ENCODE data around the gene RAB10. TPM values are rescaled to one million over a fixed set of nuclear protein-coding genes. Genes with fewer than 3 reads are reported as not detected.
"Not testable (repeated sequence)": the region's sequence is repeated elsewhere in the genome, so short reads cannot be mapped to it uniquely, and the experiment has no call there.

RAB10 gene
- 128 and 152 TPM in 2 replicates for total RNA-seq (2014; rRNA removed; shearing (Covaris generic))

DNA sequence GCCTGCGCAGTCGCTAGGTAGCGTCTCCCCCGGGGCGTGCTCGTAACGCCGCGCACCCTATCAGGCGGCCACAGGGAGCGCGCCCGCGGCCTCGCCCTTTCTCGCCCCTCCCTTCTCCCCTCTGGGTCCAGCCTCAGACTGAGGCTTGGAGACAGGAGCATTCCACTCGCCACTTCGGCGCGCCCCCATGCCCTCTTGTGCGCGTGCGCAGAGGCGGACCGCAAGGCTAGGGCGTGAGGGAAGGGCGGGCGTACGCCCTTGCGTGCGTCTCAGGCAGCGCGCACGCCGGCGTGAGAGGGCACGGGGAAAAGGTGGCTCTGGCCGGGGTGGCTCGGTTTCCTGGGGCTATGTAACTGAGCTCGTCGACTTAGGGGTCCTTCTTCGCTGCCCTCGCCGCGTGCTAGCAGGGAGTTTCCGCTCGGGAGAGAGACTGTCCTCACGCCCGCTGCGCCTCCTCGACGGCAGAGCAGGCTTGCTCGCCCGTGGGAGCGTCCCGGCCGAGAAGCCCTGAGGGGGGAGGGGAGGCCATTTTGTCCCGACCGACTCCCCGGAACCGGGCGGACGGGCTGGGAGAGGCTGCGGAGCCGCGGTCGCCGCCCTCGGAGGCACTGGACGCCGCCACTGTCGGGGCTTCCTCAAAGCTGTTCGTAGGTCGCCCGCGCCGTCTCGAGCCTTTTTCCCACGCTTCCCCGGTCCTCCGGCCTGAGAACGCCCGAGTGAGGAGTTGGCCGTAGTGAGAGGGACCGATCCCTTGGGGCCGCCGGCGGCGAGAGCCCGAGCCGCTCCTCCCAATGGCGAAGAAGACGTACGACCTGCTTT lies at the start of gene RAB10:
RAB10 (plus strand) TSS at position 267 of the 819 bp plus-strand sequence; CDS start at position 792, 525 bp downstream.
- H3K36me3 ChIP-seq = peaks cover 15% of the 10 kb centered on the region
- H3K9me3 ChIP-seq (replicated peaks) = no peaks in the 10 kb centered on the region
- H3K4me1 ChIP-seq = peaks cover 4% of the 10 kb centered on the region; the same call in 1 of the 2 replicates
- H3K27ac ChIP-seq = peak within 1 kb of the TSS; percentile 61
- no peaks in the 10 kb centered on the region for H3K27me3 ChIP-seq
- DNase-seq = peak; percentile 100
- H3K4me3 ChIP-seq = peak within 1 kb of the TSS; percentile 78

DNA sequence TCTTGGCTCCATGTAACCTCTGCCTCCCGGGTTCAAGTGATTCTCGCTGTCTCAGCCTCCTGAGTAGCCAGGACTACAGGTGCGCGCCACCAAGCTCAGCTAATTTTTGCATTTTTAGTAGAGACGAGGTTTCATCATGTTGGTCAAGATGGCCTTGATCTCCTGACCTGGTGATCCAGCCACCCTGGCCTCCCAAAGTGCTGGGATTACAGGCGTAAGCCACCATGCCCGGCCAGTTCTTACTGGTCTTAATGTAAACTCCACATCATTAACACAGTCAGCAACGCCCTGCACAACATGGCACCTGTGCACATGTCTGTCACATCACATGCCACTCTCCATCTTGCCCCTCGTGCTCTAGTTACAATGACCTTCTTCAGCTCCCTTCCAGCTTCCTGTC lies 45.8 kb upstream of the RAB10 start:
- Histone ChIP-seq H3K27ac (no peak overlapping the region), H3K4me3 (no peak overlapping the region), H3K9me3 (replicated peaks) (no peaks in the 10 kb centered on the region), H3K36me3 (no peaks in the 10 kb centered on the region), H3K27me3 (no peaks in the 10 kb centered on the region), H3K4me1 (no peaks in the 10 kb centered on the region)
- no peak for DNase-seq

DNA sequence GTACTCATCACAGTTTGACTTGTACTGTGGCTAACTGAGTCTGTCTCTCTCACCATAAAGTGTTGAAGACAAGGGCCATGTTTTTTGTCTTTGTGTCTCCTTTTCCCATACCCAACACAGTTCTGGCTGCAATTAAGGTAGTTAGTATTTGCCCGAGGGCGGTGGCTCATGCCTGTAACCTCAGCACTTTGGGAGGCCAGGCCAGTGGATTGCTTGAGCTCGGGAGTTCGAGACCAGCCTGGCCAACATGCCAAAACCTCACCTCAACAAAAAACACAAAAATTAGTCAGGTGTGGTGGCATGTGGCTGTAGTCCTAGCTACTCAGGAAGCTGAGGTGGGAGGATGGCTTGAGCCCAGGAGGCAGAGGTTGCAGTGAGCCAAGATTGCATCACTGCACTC lies 44.7 kb upstream of the RAB10 start:
- no peaks in the 10 kb centered on the region for H3K9me3 ChIP-seq (replicated peaks)
- H3K4me3 ChIP-seq = no peak overlapping the region
- no peaks in the 10 kb centered on the region for H3K27me3 ChIP-seq
- no peak for DNase-seq
- no peaks in the 10 kb centered on the region for H3K36me3 ChIP-seq
- H3K4me1 ChIP-seq = no peaks in the 10 kb centered on the region
- no peak overlapping the region for H3K27ac ChIP-seq

DNA sequence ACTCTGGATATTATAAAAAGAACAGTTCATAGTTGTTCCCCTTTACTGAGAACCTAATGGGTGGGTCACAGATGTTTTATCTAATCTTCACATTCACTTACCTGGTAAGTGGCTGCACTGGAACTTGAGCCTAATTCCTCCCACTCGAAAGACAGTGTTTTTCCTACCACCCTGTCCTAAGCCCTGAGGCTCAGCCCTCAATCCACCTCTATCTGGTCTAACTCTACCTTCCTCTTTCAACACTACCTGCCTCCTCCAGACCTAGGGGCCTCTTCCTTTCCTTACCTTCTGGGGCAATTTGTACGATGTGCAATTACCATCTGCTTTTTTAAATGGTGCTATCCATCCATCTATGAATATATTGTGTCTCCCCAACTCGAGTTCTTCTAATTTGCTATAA lies 41.9 kb upstream of the RAB10 start:
- no peaks in the 10 kb centered on the region for H3K4me1 ChIP-seq
- H3K9me3 ChIP-seq (replicated peaks) = no peaks in the 10 kb centered on the region
- DNase-seq = no peak
- no peak overlapping the region for H3K27ac ChIP-seq
- H3K27me3 ChIP-seq = no peaks in the 10 kb centered on the region
- H3K4me3 ChIP-seq = no peak overlapping the region
- H3K36me3 ChIP-seq = no peaks in the 10 kb centered on the region

DNA sequence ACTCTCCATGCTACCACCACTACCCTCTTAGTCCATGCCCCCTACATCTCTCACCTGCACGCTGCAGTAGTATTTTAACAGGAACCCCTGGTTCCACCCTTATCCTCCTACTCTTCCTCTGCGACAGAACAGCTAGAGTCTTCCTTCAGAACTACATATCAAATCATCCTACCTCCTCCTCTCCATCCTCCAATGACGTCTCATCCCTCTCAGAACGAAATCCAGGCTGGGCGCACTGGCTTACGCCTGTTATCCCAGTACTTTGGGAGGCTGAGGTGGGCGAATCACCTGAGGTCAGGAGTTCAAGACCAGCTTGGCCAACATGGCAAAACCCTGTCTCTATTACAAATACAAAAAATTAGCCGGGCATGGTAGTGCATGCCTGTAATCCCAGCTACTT lies 41.3 kb upstream of the RAB10 start:
- Histone ChIP-seq H3K4me3 (no peak overlapping the region), H3K36me3 (no peaks in the 10 kb centered on the region), H3K4me1 (no peaks in the 10 kb centered on the region), H3K27me3 (no peaks in the 10 kb centered on the region), H3K27ac (no peak overlapping the region), H3K9me3 (replicated peaks) (no peaks in the 10 kb centered on the region)
- no peak for DNase-seq

DNA sequence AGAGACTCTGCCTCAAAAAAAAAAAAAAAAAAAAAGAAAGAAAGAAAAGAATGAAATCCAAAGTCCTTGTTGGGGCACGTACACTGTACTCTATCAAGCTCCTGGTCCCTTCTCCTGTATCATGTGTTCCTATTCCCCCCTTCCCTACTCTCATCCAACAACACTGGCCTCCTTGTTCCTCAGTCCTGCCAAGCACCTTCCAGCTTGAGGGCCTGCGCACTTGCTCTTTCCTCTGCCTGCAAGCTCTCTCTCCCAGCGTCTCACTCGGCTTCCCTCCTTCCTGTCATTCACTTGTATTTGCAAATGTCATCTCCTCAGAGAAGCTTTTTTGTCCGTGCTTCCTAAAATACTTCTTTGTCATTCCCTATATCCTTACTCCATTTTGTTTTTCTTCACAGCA lies 40.8 kb upstream of the RAB10 start:
- DNase-seq = no peak
- Histone ChIP-seq H3K36me3 (no peaks in the 10 kb centered on the region), H3K4me3 (no peak overlapping the region), H3K27me3 (no peaks in the 10 kb centered on the region), H3K4me1 (no peaks in the 10 kb centered on the region), H3K27ac (no peak overlapping the region), H3K9me3 (replicated peaks) (no peaks in the 10 kb centered on the region)

DNA sequence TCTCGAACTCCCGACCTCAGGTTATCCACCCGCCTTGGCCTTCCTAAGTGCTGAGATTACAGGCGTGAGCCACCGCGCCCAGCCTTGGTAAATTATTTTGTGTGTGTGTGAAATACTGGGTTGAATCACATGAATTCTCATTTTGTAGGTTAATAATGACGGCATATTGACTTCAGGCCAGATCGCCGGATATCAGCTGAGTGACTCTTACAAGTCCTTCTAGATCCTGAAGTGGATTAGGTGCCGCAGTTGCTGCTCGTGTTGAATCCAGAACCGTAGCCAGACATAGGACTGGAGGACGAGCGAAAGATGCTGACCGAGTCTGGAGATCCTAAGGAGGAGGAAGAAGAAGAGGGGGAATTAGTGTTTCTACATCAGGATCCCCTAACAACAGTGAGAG lies 39.4 kb upstream of the RAB10 start:
- DNase-seq = no peak
- H3K27ac ChIP-seq = no peak overlapping the region
- H3K4me1 ChIP-seq = no peaks in the 10 kb centered on the region

DNA sequence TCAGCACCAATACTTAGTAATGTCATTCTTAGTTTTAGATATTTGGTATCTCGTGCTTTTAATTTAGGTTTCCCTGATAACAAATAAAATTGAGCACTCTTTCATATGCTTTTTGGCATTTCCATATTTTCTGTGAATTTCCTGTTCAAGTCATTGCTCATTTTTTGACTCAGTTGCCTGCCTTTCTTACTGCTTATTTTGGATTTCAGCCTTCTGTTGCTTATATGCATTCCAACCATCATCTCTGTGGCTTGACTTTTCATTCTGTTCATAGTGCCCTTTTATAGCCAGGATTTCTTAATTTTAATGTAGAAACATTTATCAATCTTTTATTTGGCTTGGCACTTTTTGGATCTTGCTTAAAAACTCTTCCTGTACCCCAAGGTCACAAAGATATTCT lies 37.0 kb upstream of the RAB10 start:
- Histone ChIP-seq H3K9me3 (replicated peaks) (no peaks in the 10 kb centered on the region), H3K27ac (no peak overlapping the region), H3K27me3 (no peaks in the 10 kb centered on the region), H3K4me1 (peaks cover 11% of the 10 kb centered on the region), H3K4me3 (no peak overlapping the region), H3K36me3 (no peaks in the 10 kb centered on the region)
- no peak for DNase-seq

More for the DNA sequence above, 39.4 kb upstream of the RAB10 start:
- Histone ChIP-seq H3K9me3 (replicated peaks) (no peaks in the 10 kb centered on the region), H3K27me3 (no peaks in the 10 kb centered on the region), H3K36me3 (no peaks in the 10 kb centered on the region), H3K4me3 (no peak overlapping the region)

DNA sequence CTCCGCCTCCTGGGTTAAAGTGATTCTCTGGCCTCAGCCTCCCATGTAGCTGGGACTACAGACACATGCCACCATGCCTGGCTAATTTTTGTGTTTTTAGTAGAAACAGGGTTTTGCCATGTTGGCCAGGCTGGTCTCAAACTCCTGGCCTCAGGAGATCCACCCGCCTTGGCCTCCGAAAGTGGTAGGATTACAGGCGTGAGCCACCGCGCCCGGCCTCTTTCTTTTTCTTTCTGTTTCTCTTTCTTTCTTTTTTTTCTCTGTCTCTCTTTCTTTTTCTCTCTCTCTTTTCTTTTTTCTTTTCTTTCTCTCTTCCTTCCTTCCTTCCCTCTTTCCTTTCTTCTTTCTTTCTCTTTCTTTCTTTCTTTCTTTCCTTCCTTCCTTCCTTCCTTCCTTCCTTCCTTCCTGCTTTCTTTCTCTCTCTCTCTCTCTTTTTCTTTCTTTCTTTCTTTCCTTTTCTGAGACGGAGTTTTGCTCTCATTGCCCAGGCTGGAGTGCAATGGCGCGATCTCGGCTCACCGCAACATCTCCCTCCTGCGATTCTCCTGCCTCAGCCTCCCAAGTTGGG lies 35.0 kb upstream of the RAB10 start:
- not testable (repeated sequence) for H3K27ac ChIP-seq; H3K9me3 ChIP-seq (replicated peaks); H3K36me3 ChIP-seq; H3K27me3 ChIP-seq; DNase-seq; H3K4me3 ChIP-seq
- H3K4me1 ChIP-seq = peaks cover 18% of the 10 kb centered on the region

DNA sequence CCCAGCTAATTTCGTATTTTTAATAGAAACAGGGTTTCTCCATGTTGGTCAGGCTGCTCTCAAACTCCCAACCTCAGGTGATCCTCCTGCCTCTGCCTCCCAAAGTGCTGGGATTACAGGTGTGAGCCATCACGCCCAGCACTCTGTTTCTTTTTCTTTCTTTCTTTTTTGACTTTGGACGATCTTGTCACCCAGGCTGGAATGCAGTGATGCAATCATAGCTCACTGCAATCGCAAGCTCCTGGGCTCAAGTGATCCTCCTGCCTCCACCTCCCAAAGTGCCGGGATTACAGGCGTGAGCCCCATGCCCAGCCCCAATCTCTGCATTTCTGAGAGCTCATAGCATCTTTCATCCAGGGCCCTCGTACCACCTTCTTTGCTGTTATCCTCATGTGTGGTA lies 34.5 kb upstream of the RAB10 start:
- H3K36me3 ChIP-seq; H3K27me3 ChIP-seq; H3K9me3 ChIP-seq (replicated peaks); H3K4me3 ChIP-seq; H3K27ac ChIP-seq; DNase-seq: not testable (repeated sequence)
- H3K4me1 ChIP-seq = peaks cover 18% of the 10 kb centered on the region

DNA sequence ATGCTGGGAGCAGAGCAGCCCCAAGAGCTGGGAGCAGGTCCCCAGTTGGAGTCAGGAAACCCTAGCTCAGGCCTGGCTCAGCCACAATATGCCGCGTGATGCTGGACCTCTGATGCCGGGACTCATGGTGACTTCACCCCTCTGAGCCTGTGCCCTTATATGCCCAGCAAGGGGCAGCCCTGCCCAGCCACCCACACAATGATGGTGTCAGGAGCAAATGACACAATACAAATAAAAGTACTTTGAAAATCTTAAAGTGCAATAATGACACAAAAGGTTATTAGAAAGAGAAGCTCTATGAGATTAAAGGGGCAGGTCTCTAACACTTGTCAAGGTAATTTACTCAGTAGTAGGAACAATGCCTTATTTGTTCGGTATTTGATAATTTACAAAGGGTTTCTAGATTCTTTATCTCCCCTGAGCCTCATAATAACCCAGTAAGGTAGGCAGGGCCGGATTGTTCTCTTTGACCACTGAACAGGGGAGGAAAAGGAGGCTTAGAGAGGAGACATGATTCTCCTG lies 33.3 kb upstream of the RAB10 start:
- Histone ChIP-seq H3K27me3 (no peaks in the 10 kb centered on the region), H3K36me3 (no peaks in the 10 kb centered on the region), H3K4me1 (peaks cover 18% of the 10 kb centered on the region), H3K27ac (no peak overlapping the region), H3K4me3 (no peak overlapping the region), H3K9me3 (replicated peaks) (no peaks in the 10 kb centered on the region)
- peak; percentile 48 to 58 for DNase-seq

DNA sequence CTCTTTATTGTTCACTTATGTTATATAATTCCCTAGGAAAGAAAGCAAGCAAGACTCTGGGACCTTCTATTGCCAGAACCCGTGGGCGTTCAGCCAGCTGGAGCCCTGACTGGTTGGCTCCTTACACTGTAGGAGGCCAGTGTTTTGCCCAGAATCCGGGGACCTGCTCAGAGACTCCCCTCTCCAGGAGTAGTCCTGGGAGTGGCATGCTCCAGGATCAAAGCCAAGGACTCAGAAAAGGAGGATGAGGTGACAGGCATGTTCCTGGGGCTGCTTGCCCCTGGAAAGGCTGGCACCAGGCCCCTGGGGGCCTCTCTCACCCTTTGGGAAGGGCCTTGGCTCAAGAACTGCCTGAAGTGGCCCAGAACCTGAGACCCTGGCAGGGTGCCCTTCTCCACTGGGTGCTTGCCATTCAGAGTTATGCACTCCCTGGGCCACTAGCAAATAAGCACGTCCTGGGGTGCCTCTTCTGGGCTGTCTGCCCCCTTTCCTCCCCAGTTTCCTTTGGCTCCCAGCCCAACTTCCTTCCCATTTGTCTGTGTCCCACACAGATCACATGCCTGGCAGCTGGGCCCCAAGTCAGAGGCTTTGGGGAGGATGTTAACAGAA lies 32.0 kb upstream of the RAB10 start:
- DNase-seq = peak; percentile 45 to 49
- no peaks in the 10 kb centered on the region for H3K36me3 ChIP-seq
- no peak overlapping the region for H3K4me3 ChIP-seq
- H3K9me3 ChIP-seq (replicated peaks) = no peaks in the 10 kb centered on the region
- no peak overlapping the region for H3K27ac ChIP-seq
- H3K27me3 ChIP-seq = no peaks in the 10 kb centered on the region
- H3K4me1 ChIP-seq = peaks cover 18% of the 10 kb centered on the region

DNA sequence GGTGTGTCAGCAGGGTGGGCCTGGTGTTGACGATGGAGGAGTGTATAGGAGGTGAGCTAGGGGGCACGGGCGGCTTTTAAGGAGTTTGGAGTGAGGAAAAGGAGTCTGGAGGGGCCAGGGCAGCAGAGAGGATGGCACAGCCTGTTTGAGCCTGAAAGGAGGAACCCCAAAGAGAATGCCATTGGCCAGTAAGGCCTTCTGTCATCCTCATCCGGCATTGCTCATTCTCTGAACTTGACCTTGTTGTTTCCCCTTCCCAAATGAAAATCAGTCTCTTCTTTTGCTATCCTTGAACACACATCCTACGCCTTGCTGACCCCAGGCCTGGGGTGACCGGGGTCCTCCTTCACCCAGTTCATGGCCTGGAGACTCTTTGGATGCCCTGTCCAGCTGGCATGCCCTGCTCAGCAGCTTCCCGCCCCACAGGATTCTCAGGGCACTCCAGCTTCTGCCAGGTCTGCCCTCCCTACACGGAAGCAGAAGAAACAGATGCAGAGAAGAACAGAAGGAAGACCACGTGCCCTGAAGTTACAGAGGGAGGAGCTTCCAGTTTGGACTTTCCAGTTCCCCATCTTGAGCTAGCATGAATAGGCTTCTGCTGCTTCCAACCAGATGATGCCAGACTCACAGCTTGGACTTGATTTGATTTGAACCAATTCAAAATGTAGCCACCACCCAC lies 31.1 kb upstream of the RAB10 start:
- H3K27me3 ChIP-seq = no peaks in the 10 kb centered on the region
- no peaks in the 10 kb centered on the region for H3K9me3 ChIP-seq (replicated peaks)
- H3K27ac ChIP-seq = no peak overlapping the region
- H3K4me3 ChIP-seq = no peak overlapping the region
- DNase-seq = no peak
- peaks cover 18% of the 10 kb centered on the region for H3K4me1 ChIP-seq
- no peaks in the 10 kb centered on the region for H3K36me3 ChIP-seq

DNA sequence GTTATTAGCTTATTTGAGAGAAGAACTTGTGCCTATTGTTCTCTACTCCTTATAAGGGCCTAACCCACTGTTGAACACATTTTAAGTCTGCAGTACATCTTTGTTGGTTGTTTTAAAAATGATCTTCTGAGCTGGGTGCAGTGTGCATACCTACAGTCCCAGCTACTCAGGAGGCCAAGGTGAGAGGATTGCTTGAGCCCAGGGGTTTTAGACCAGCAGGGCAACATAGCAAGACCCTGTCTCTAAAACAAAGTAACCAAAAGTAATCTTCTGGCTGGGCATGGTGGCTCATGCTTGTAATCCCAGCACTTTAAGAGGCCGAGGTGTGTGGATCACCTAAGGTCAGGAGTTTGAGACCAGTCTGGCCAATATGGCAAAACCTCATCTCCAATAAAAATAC lies 25.8 kb upstream of the RAB10 start:
- H3K27me3 ChIP-seq = no peaks in the 10 kb centered on the region
- peaks cover 13% of the 10 kb centered on the region for H3K4me1 ChIP-seq
- no peak overlapping the region for H3K4me3 ChIP-seq
- no peak overlapping the region for H3K27ac ChIP-seq
- H3K36me3 ChIP-seq = no peaks in the 10 kb centered on the region
- no peak for DNase-seq
- peaks cover 5% of the 10 kb centered on the region for H3K9me3 ChIP-seq (replicated peaks)
